C4-2B (cell line): Measurements from ENCODE around the gene ABCA6.

Experiments used
- H3K27ac ChIP-seq: fragments of 450-650 bp; 2 replicates; pipeline ENCODE4 v1.5.1; 2017
- CTCF ChIP-seq: fragments of 450-650 bp; conservative IDR thresholded peaks from 2 replicates; pipeline ENCODE4 v1.5.1; 2017; ENCODE audit warnings: mild to moderate bottlenecking
- ZFX ChIP-seq: fragments of 450-650 bp; IDR thresholded peaks from 2 replicates; pipeline ENCODE4 v1.6.1; 2017

The ABCA6 gene

GRCh38 chr17:69069226-69069750 is 72.4 kb downstream of the ABCA6 start:
- TF ChIP-seq ZFX (no peak), CTCF (no peak)
- no peak overlapping the region for H3K27ac ChIP-seq

DNA sequence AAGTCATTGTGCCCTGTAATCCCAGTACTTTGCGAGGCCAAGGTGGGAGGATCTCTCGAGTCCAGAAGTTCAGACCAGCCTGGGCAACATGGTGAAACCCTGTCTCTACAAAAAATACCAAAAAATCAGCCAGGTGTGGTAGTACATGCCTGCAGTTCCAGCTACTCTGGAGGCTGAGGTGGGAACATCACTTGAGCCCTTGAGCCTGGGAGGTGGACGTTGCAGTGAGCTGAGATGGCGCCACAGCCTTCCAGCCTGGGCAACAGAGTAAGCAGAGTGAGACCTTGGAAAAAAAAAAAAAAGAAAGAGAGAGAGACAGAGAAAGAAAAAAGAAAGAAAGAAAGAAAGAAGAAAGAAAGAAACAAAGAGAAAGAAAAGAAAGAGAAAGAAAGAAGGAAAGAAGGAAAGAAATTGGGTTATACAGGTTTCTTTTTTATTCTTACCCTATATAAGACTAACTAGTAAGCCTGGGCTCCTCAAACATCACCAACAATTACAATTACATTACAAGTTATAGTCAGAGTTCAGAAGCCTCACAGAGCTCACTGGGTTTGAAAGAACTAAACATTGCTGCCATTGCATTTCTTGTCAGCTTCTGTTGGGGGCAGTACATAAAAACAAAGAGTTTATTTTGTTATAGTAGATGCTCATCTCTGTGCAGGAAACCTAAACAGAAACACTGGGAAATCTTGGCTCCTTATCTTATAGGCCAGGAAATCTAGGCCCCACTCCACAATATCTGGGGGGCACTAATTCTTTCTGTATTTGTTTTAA is 74.2 kb downstream of the ABCA6 start:
- no peak for TF ChIP-seq ZFX
- peak; percentile 19 for TF ChIP-seq CTCF

DNA sequence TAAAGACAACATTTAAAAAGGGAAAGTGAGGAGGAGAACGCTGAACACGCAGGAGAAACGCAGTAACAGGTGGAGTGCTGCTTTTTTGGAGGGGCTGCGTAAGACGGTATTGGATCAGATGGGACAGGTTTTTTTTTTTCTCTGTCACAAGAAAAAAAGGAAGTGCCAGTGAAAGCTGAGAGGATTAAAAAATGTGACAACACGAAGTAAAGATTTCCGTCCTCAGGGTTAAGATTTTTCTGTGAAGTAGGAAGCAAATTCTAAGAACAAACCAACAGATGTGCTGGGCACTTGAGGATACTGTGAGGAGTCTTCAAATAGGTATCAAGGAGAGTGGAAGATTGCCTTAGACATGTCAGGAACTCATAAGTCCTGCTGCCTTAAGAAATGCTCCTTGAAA is 75.2 kb downstream of the ABCA6 start:
- TF ChIP-seq ZFX (no peak), CTCF (no peak)
- no peak overlapping the region for H3K27ac ChIP-seq

More for the DNA sequence above, 74.2 kb downstream of the ABCA6 start:
- H3K27ac ChIP-seq, result no peak overlapping the region

DNA sequence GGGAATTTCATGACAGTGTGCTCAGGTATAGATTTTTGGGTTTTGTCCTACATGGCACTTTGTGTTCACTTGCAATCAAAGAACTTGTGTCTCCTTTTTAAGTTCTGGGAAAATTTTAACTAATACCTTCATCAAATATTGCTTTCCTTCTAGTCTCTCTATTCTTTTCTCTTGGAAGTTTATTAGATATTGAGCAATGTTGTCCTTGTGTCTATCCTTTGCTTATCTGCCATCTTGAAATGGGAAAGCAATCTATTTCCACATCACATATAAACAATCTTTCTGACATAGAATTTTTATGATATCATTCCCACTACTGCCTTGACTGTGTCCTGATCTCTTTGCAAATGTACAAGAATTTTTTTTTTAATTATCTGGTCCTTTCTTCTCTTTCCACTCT is 76.6 kb downstream of the ABCA6 start:
- TF ChIP-seq ZFX, result no peak
- TF ChIP-seq CTCF, result no peak
- no peak overlapping the region for H3K27ac ChIP-seq

DNA sequence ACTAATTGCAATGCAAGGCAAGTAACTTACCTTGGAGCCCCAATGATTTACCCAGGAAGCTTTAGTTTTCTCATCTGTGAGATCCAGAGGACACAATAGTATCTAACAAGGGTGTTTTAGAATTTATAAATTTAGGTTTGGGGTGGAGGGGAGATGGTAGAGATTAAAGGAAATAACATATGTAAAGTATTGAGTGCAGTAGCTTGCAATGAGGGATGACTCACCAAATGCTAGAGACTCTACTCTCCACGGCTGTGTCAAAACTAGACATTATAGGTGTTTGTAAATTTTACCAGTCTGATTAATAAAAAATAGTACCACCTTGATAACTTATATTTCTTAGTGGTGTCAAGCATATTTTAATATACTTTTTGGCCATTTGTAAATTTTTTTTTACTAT is 77.2 kb downstream of the ABCA6 start:
- no peak overlapping the region for H3K27ac ChIP-seq
- TF ChIP-seq ZFX, result no peak
- TF ChIP-seq CTCF, result no peak

DNA sequence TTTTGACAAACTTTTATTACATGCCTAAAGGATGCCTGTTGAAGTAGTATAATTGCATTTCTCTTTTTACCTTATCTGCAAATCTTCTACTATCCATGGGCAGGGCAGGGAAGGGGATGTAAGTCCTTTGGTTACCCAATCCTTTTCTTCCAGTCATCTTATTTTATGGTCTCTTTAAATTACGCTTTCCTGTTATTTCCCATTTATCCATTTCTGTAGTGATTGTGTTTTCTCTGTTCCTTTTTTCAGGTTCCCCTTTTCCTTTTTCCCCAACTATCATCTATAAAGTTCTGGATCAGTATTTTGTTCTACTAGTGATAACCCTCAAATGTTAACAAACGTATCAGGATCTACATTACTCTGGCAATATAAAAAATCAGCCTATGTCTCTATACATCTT is 77.7 kb downstream of the ABCA6 start:
- H3K27ac ChIP-seq, result no peak overlapping the region
- TF ChIP-seq ZFX (no peak), CTCF (no peak)

DNA sequence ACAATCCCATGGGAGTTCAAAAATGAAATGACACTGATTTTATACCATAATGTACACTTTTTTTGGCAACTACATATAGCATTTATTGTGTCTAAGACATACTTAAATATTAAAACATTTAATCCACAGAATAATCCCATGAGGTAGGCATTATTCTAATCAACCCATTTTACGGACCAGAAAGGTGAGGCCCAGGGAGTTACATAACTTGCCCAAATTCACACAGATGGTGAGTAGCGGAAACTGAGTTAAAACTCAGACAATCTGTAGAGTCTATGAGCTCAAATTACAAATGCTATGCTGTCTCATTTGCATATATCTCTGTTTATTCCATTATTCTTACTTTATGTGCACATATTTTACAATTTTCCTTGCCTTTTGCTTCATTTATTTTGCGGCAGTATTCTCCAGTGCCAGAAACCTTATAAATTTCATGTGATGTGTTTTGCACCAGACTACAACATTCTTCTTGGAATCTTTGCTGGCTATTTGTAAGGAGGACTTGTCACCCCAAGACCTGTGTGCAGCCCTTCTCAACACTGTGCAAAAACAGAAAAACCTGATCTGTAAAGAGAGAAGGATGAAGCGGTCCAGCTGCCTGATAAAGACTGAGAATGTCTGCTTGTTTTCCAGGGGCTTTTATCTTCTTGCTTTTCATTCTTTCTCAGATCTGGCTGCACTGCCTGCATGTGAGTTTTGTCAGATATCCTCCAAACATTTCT is 78.7 kb downstream of the ABCA6 start:
- H3K27ac ChIP-seq, result no peak overlapping the region
- no peak for TF ChIP-seq ZFX
- no peak for TF ChIP-seq CTCF
